ENCODE data around the gene TRIM45. TPM values are rescaled to one million over a fixed set of nuclear protein-coding genes. Genes with fewer than 3 reads are reported as not detected.
A peak's percentile ranks its signal among the peaks of the same experiment; 100 is the strongest.

The TRIM45 gene
- total RNA-seq, 2 experiments from 2014 or later = not detected

- BruUV-seq (replicated peaks) = no TSS peak
- Histone ChIP-seq H3K9me3 (ENCODE audit: low read length) (no peaks in the 10 kb centered on the region), H3K79me2 (ENCODE audit: insufficient read depth, low read depth, low read length) (no peaks in the 10 kb centered on the region), H2AFZ (ENCODE audit: low read length) (no peak overlapping the region), H3K4me2 (ENCODE audit: low read length) (no peak overlapping the region), H3K36me3 (ENCODE audit: insufficient read depth, low read length) (peaks cover 100% of the 10 kb centered on the region), H3K27ac (ENCODE audit: low read depth, low read length, poor library complexity, severe bottlenecking) (no peak overlapping the region), H3K4me1 (ENCODE audit: insufficient read depth, low read length, poor library complexity, severe bottlenecking) (peaks cover 10% of the 10 kb centered on the region), H4K20me1 (ENCODE audit: insufficient read depth, low read length) (no peaks in the 10 kb centered on the region), H3K9me2 (ENCODE audit: insufficient read depth, low read length) (no peaks in the 10 kb centered on the region), H3K4me3 (ENCODE audit: low read depth, low read length, poor library complexity, severe bottlenecking) (no peak overlapping the region)
- TF ChIP-seq CTCF (conservative IDR thresholded peaks at IDR 0.05; ENCODE audit: low read length) (peak; percentile 64), EZH2phosphoT487 (IDR thresholded peaks at IDR 0.05; ENCODE audit: borderline replicate concordance, low read depth, low read length) (no peak)
- intact Hi-C loops (cut with micrococcal nuclease; ENCODE audit: unreplicated experiment) = no loop called here
- CTCF ChIA-PET (ENCODE audit: unreplicated experiment) = interaction anchor here (1.3 kb wide), 1 partner anchor 26 kb away, joined by 4 read pairs; no protein-coding TSS in a partner anchor
- POLR2A ChIA-PET = interaction anchor here (0.6 to 1.2 kb wide), 3 partner anchors 22 to 136 kb away, joined by 4 read pairs; partner anchors contain the start of gene TTF2
- DNase-seq (ENCODE audit: low spot score) = peak; percentile 52
Measured at GRCh38 chr1:117093870-117094621, 27.5 kb downstream of the TRIM45 start.

DNA sequence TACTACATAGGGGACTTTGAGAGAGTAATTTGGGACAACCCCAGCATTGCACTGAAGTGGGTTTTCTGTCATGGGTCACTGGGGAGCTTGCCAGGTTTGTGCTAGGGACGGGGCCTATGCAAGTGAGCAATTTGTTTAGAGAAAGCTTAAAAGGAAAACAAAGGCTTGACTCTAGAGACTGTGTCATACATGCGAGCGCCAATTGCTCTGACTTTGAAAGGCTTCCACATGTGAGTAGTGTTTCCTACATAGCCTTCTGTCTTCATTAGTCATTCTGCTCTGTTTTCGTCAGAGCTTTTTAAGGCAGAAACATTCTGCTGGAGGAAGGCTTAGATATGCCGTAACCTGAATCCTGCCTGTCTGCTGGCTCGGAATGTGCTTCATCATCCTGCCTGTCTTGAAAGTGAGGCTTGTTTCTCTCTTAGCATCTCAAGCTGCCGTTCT, 28.4 kb downstream of the TRIM45 start:
- H2AFZ ChIP-seq (ENCODE audit: low read length) = no peak overlapping the region
- peaks cover 100% of the 10 kb centered on the region for H3K36me3 ChIP-seq (ENCODE audit: insufficient read depth, low read length)
- no peak for DNase-seq (ENCODE audit: low spot score)
- H3K9me2 ChIP-seq (ENCODE audit: insufficient read depth, low read length) = no peaks in the 10 kb centered on the region
- no peaks in the 10 kb centered on the region for H3K79me2 ChIP-seq (ENCODE audit: insufficient read depth, low read depth, low read length)
- no peak overlapping the region for H3K4me2 ChIP-seq (ENCODE audit: low read length)
- BruUV-seq (replicated peaks) = no TSS peak
- H3K4me1 ChIP-seq (ENCODE audit: insufficient read depth, low read length, poor library complexity, severe bottlenecking) = peaks cover 10% of the 10 kb centered on the region
- H3K27ac ChIP-seq (ENCODE audit: low read depth, low read length, poor library complexity, severe bottlenecking) = no peak overlapping the region
- CTCF ChIA-PET (ENCODE audit: unreplicated experiment) = interaction anchor here (0.5 kb wide), 1 partner anchor 25 kb away, joined by 4 read pairs; no protein-coding TSS in a partner anchor
- TF ChIP-seq CTCF (conservative IDR thresholded peaks at IDR 0.05; ENCODE audit: low read length) = no peak
- TF ChIP-seq EZH2phosphoT487 (IDR thresholded peaks at IDR 0.05; ENCODE audit: borderline replicate concordance, low read depth, low read length) = no peak
- POLR2A ChIA-PET = interaction anchor here (0.6 to 1.2 kb wide), 4 partner anchors 21 to 137 kb away, joined by 4 read pairs; partner anchors contain the start of gene TTF2
- intact Hi-C loops (cut with micrococcal nuclease; ENCODE audit: unreplicated experiment) = no loop called here
- H3K9me3 ChIP-seq (ENCODE audit: low read length) = no peaks in the 10 kb centered on the region; the same call in 1 of the 2 replicates
- no peaks in the 10 kb centered on the region for H4K20me1 ChIP-seq (ENCODE audit: insufficient read depth, low read length)
- H3K4me3 ChIP-seq (ENCODE audit: low read depth, low read length, poor library complexity, severe bottlenecking) = no peak overlapping the region

GRCh38 chr1:117092594-117092993, 29.0 kb downstream of the TRIM45 start:
- Histone ChIP-seq H3K4me1 (ENCODE audit: insufficient read depth, low read length, poor library complexity, severe bottlenecking) (peaks cover 10% of the 10 kb centered on the region), H3K4me3 (ENCODE audit: low read depth, low read length, poor library complexity, severe bottlenecking) (no peak overlapping the region), H3K79me2 (ENCODE audit: insufficient read depth, low read depth, low read length) (no peaks in the 10 kb centered on the region), H3K9me2 (ENCODE audit: insufficient read depth, low read length) (no peaks in the 10 kb centered on the region), H3K9me3 (ENCODE audit: low read length) (no peaks in the 10 kb centered on the region; the same call in 1 of the 2 replicates), H4K20me1 (ENCODE audit: insufficient read depth, low read length) (no peaks in the 10 kb centered on the region), H3K27ac (ENCODE audit: low read depth, low read length, poor library complexity, severe bottlenecking) (no peak overlapping the region), H3K36me3 (ENCODE audit: insufficient read depth, low read length) (peaks cover 100% of the 10 kb centered on the region), H3K4me2 (ENCODE audit: low read length) (no peak overlapping the region), H2AFZ (ENCODE audit: low read length) (no peak overlapping the region)
- no peak for DNase-seq (ENCODE audit: low spot score)
- ChIA-PET POLR2A (interaction anchor here (0.6 to 0.9 kb wide), 2 partner anchors 20 to 32 kb away, joined by 4 read pairs; partner anchors contain the start of gene TTF2), CTCF (ENCODE audit: unreplicated experiment) (interaction anchor here (0.5 kb wide), 1 partner anchor 25 kb away, joined by 4 read pairs; no protein-coding TSS in a partner anchor)
- no peak for TF ChIP-seq CTCF (conservative IDR thresholded peaks at IDR 0.05; ENCODE audit: low read length)
- intact Hi-C loops (cut with micrococcal nuclease; ENCODE audit: unreplicated experiment) = no loop called here
- BruUV-seq (replicated peaks) = no TSS peak

Measured in OCI-LY7 (cell line).